Osteoblast (primary cell): ENCODE results near the gene GALNT9. TPM values are rescaled to one million over a fixed set of nuclear protein-coding genes. Genes with fewer than 3 reads are reported as not detected.

Source experiments
- DNase-seq: peaks from one replicate; pipeline ENCODE4 v3.0.0; 2011; ENCODE audit warnings: low spot score, mixed read lengths; ENCODE audit not compliant: insufficient read length; ENCODE audit errors: missing footprints
- H2AFZ ChIP-seq: 2 replicates; pipeline ENCODE4 v1.6.0; 2011; ENCODE audit warnings: mild to moderate bottlenecking, low read length
- H3K27ac ChIP-seq: 2 replicates; pipeline ENCODE4 v1.5.1; 2011; ENCODE audit warnings: mild to moderate bottlenecking, low read depth, low read length, moderate library complexity
- H3K27me3 ChIP-seq: 2 replicates; pipeline ENCODE4 v1.6.0; 2012; ENCODE audit warnings: mild to moderate bottlenecking, control low read depth, inconsistent platforms, low read length, moderate library complexity; ENCODE audit not compliant: insufficient read depth
- H3K36me3 ChIP-seq: 2 replicates; pipeline ENCODE4 v1.5.1; 2011; ENCODE audit warnings: mild to moderate bottlenecking, low read length, control low read depth, moderate library complexity; ENCODE audit not compliant: insufficient read depth
- H3K4me1 ChIP-seq: 2 replicates; pipeline ENCODE4 v1.5.1; 2011; ENCODE audit warnings: mild to moderate bottlenecking, low read length, control low read depth, moderate library complexity; ENCODE audit not compliant: insufficient read depth
- H3K4me2 ChIP-seq: 2 replicates; pipeline ENCODE4 v1.6.0; 2011; ENCODE audit warnings: mild to moderate bottlenecking, low read length; ENCODE audit not compliant: insufficient read depth
- H3K4me3 ChIP-seq: fragments of 200-600 bp; sonication (generic); 3 replicates; pipeline ENCODE4 v1.5.1; 2012; ENCODE audit warnings: mild to moderate bottlenecking, low read length, inconsistent platforms; ENCODE audit not compliant: insufficient read depth
- H3K79me2 ChIP-seq: 2 replicates; pipeline ENCODE4 v1.6.0; 2012; ENCODE audit warnings: mild to moderate bottlenecking, low read length, control low read depth, inconsistent platforms; ENCODE audit not compliant: insufficient read depth
- H3K9me3 ChIP-seq: 2 replicates; pipeline ENCODE4 v1.5.1; 2011; ENCODE audit warnings: low read depth, low read length, control low read depth
- H4K20me1 ChIP-seq: 2 replicates; pipeline ENCODE4 v1.6.0; 2012; ENCODE audit warnings: mild to moderate bottlenecking, low read length, control low read depth; ENCODE audit not compliant: insufficient read depth
- CTCF ChIP-seq: IDR thresholded peaks from 2 replicates; pipeline ENCODE4 v1.5.1; 2011; ENCODE audit warnings: mild to moderate bottlenecking, low read depth, low read length, moderate library complexity; ENCODE audit errors: extremely low read depth
- total RNA-seq: library from RNA; depleted of rRNA; stranded (reverse); fragments of >200 nt; gene quantifications from 2 replicates; pipeline ENCODE4 v1.2.3, GENCODE V29; 2012

Gene GALNT9
- total RNA-seq, 1 donor = 0.36 TPM

- TF ChIP-seq CTCF = no peak
- Histone ChIP-seq H3K27me3 (peaks cover 15% of the 10 kb centered on the region), H2AFZ (no peak overlapping the region), H3K4me3 (no peak overlapping the region), H3K27ac (no peak overlapping the region), H3K36me3 (no peaks in the 10 kb centered on the region), H4K20me1 (no peaks in the 10 kb centered on the region), H3K9me3 (no peaks in the 10 kb centered on the region), H3K79me2 (no peaks in the 10 kb centered on the region), H3K4me1 (no peaks in the 10 kb centered on the region), H3K4me2 (no peak overlapping the region)
- DNase-seq = no peak
Observed at GRCh38 chr12:132187646-132188450, 141.5 kb downstream of the GALNT9 start.

DNA sequence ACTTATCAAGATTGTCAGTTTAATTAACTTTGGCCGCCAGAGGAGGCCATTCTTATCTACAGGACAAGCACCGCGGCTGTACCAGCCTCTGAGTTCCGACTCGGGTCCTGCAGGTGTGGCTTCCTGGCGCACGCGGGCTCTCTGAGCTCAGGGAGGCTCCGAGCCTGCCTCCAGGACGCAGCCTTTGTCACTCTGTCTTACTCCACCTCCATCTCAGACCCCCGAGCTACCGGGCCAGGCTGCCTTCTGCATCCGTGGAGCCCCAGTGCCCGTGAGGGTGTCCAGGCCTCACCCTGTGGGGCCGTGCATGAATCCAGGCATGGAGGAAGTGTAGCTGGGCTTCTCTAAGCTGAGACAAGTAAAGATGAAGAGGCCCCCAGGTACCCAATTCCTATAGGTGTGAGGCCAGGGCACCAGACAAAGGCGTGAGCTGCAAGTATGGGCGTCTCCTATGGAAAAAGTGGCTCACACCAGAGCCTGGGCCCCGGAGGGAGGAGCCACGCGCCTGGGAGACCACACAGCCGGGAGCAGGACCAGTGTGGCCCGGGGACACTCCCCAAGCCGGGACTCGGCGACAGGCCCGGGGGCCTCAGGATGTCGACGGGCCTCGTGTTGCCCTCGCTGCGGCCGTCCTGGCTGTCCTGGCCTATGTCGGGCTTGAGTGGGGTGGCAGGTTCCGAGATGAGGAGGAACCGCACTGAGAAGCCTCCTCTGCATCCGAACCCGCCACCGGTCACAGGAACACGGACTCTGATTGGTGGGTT, 142.3 kb downstream of the GALNT9 start:
- no peaks in the 10 kb centered on the region for H3K79me2 ChIP-seq
- H3K27ac ChIP-seq = no peak overlapping the region
- H3K4me2 ChIP-seq = no peak overlapping the region
- no peak overlapping the region for H2AFZ ChIP-seq
- no peak overlapping the region for H3K4me3 ChIP-seq
- no peaks in the 10 kb centered on the region for H3K9me3 ChIP-seq
- H3K36me3 ChIP-seq = no peaks in the 10 kb centered on the region
- no peak for TF ChIP-seq CTCF
- peaks cover 20% of the 10 kb centered on the region for H3K27me3 ChIP-seq
- DNase-seq = no peak
- no peaks in the 10 kb centered on the region for H4K20me1 ChIP-seq
- H3K4me1 ChIP-seq = no peaks in the 10 kb centered on the region

DNA sequence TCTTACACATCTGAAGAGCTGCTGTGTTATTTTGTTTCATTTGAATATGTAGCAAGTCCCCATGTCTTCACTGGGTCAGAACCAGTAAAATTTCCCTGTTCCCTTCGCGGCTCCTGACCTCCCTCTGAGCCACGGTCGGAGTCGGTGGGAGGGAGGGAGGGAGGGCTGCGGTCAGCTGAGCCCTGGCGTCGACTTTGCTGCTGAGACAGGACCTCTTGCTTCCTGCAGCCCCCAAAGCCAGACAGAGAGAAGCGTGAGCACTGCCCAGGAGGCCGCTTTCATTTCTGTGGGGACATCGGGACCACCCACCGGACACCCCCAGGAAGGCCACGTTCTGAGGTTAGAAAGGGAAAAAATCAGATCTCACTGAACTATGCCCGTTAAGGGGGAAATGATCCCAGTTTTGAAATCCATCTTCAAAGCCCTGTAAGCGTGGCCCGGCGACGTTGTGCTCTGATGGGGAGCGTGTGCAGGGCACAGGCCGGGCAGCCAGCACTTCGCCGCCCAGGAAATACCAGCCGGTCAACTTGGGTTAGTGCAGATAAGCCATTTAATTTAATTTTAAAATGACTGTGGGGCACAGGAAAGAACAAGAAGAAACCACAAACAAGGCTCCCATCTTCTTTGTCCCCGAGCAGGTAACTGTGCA, 143.1 kb downstream of the GALNT9 start:
- no peaks in the 10 kb centered on the region for H3K79me2 ChIP-seq
- H3K4me2 ChIP-seq = no peak overlapping the region
- no peak for TF ChIP-seq CTCF
- no peaks in the 10 kb centered on the region for H3K4me1 ChIP-seq
- no peaks in the 10 kb centered on the region for H4K20me1 ChIP-seq
- no peak overlapping the region for H3K4me3 ChIP-seq
- H3K27me3 ChIP-seq = peaks cover 20% of the 10 kb centered on the region
- no peak for DNase-seq
- H2AFZ ChIP-seq = no peak overlapping the region
- H3K27ac ChIP-seq = no peak overlapping the region
- H3K9me3 ChIP-seq = no peaks in the 10 kb centered on the region
- H3K36me3 ChIP-seq = no peaks in the 10 kb centered on the region

GRCh38 chr12:132185705-132186104, 143.7 kb downstream of the GALNT9 start:
- H3K27ac ChIP-seq = no peak overlapping the region
- H3K27me3 ChIP-seq = peaks cover 20% of the 10 kb centered on the region
- H3K79me2 ChIP-seq = no peaks in the 10 kb centered on the region
- TF ChIP-seq CTCF = no peak
- H3K4me1 ChIP-seq = no peaks in the 10 kb centered on the region
- no peak overlapping the region for H2AFZ ChIP-seq
- H3K36me3 ChIP-seq = no peaks in the 10 kb centered on the region
- no peak overlapping the region for H3K4me2 ChIP-seq
- peak; percentile 87 for DNase-seq
- H4K20me1 ChIP-seq = no peaks in the 10 kb centered on the region
- H3K9me3 ChIP-seq = no peaks in the 10 kb centered on the region
- no peak overlapping the region for H3K4me3 ChIP-seq
